Trophoblast cell (in vitro differentiated cells and primary cell): ENCODE data around the gene C1QTNF8.

Experiments used
- DNase-seq, 2 donors: peaks; one replicate each; pipeline ENCODE4 v3.0.0-alpha.2; 2016
- H2AFZ ChIP-seq: 2 replicates; pipeline ENCODE4 v1.6.1; 2013; ENCODE audit warnings: low read length, moderate library complexity, mild to moderate bottlenecking; ENCODE audit not compliant: insufficient read depth, poor library complexity
- H2AK5ac ChIP-seq: 2 replicates; pipeline ENCODE4 v1.6.1; 2013; ENCODE audit warnings: mild to moderate bottlenecking, low read length
- H2BK120ac ChIP-seq: 2 replicates; pipeline ENCODE4 v1.6.1; 2013; ENCODE audit warnings: low read length, mild to moderate bottlenecking, moderate library complexity; ENCODE audit not compliant: insufficient read depth, poor library complexity
- H2BK12ac ChIP-seq: 2 replicates; pipeline ENCODE4 v1.6.1; 2013; ENCODE audit warnings: mild to moderate bottlenecking, low read length, moderate library complexity
- H2BK5ac ChIP-seq: 2 replicates; pipeline ENCODE4 v1.6.1; 2013; ENCODE audit warnings: low read length, low read depth, moderate library complexity, mild to moderate bottlenecking; ENCODE audit not compliant: poor library complexity
- H3K14ac ChIP-seq: 2 replicates; pipeline ENCODE4 v1.6.1; 2013; ENCODE audit warnings: mild to moderate bottlenecking, low read length
- H3K18ac ChIP-seq: 2 replicates; pipeline ENCODE4 v1.6.1; 2013; ENCODE audit warnings: mild to moderate bottlenecking, low read length
- H3K23ac ChIP-seq: 2 replicates; pipeline ENCODE4 v1.6.1; 2013; ENCODE audit warnings: low read length
- H3K27ac ChIP-seq: 2 replicates; pipeline ENCODE4 v1.5.1; 2013; ENCODE audit warnings: low read depth, mild to moderate bottlenecking, inconsistent platforms, low read length, moderate library complexity
- H3K27me3 ChIP-seq: 2 replicates; pipeline ENCODE4 v1.6.1; 2013; ENCODE audit warnings: inconsistent platforms, mild to moderate bottlenecking, low read length, moderate library complexity; ENCODE audit not compliant: insufficient read depth
- H3K36me3 ChIP-seq, 2 experiments: 1 replicate in 1 of 2; 2 replicates in 1 of 2; pipeline ENCODE4 v1.6.1; 2013; ENCODE audit warnings: low read length in 2 of 2, mild to moderate bottlenecking in 2 of 2, moderate library complexity in 1 of 2; ENCODE audit not compliant: insufficient read depth in 2 of 2, control insufficient read depth in 1 of 2
- H3K4ac ChIP-seq: 2 replicates; pipeline ENCODE4 v1.6.1; 2013; ENCODE audit warnings: low read depth, mild to moderate bottlenecking, low read length, moderate library complexity
- H3K4me1 ChIP-seq, 2 experiments: 1 replicate in 1 of 2; 2 replicates in 1 of 2; pipeline ENCODE4 v1.6.1; 2013; ENCODE audit warnings: low read length in 2 of 2, mild to moderate bottlenecking in 2 of 2, moderate library complexity in 1 of 2; ENCODE audit not compliant: insufficient read depth in 2 of 2, control insufficient read depth in 1 of 2
- H3K4me2 ChIP-seq: 2 replicates; pipeline ENCODE4 v1.6.1; 2013; ENCODE audit warnings: inconsistent platforms, mild to moderate bottlenecking, low read length, moderate library complexity
- H3K4me3 ChIP-seq: 2 replicates; pipeline ENCODE4 v1.5.1; 2013; ENCODE audit warnings: mild to moderate bottlenecking, low read depth, low read length, inconsistent platforms
- H3K79me1 ChIP-seq: one replicate; pipeline ENCODE4 v1.6.1; 2013; ENCODE audit warnings: low read length
- H3K79me2 ChIP-seq: 2 replicates; pipeline ENCODE4 v1.6.1; 2013; ENCODE audit warnings: low read length, mild to moderate bottlenecking; ENCODE audit not compliant: control insufficient read depth, insufficient read depth, poor library complexity
- H3K9ac ChIP-seq: 2 replicates; pipeline ENCODE4 v1.6.1; 2013; ENCODE audit warnings: mild to moderate bottlenecking, low read length
- H3K9me3 ChIP-seq: 2 replicates; pipeline ENCODE4 v1.6.1; 2013; ENCODE audit warnings: low read depth, mild to moderate bottlenecking, control low read depth, inconsistent platforms, low read length; ENCODE audit not compliant: insufficient read depth
- H4K12ac ChIP-seq: 2 replicates; pipeline ENCODE4 v1.6.1; 2013; ENCODE audit warnings: low read depth, mild to moderate bottlenecking, low read length, moderate library complexity
- H4K8ac ChIP-seq: 2 replicates; pipeline ENCODE4 v1.6.1; 2013; ENCODE audit warnings: low read depth, mild to moderate bottlenecking, low read length, moderate library complexity
- H4K91ac ChIP-seq: one replicate; pipeline ENCODE4 v1.6.1; 2013; ENCODE audit warnings: low read depth, mild to moderate bottlenecking, low read length, moderate library complexity
- WGBS: extraction: QIAGEN DNeasy Blood & Tissue Kit; methylation state at CpG from one replicate; pipeline ENCODE4 v1.1.7; 2013; ENCODE audit warnings: missing lambda C conversion rate; ENCODE audit not compliant: insufficient read length, insufficient coverage; ENCODE audit errors: extremely low coverage; 5-methylcytosine and 5-hydroxymethylcytosine counted together

The C1QTNF8 gene

GRCh38 chr16:1124291-1124690, 28.2 kb upstream of the C1QTNF8 start:
- Histone ChIP-seq H3K4ac (no peak overlapping the region), H3K4me2 (no peak overlapping the region), H3K9me3 (no peaks in the 10 kb centered on the region), H2AFZ (no peak overlapping the region), H2AK5ac (no peak overlapping the region), H2BK120ac (no peak overlapping the region), H3K79me2 (no peaks in the 10 kb centered on the region), H3K14ac (no peak overlapping the region), H3K27ac (no peak overlapping the region), H4K8ac (no peak overlapping the region), H3K4me1 (no peaks in the 10 kb centered on the region), H3K9ac (no peak overlapping the region), H2BK5ac (no peak overlapping the region), H4K91ac (no peak overlapping the region), H3K18ac (no peak overlapping the region), H4K12ac (no peak overlapping the region), H3K79me1 (no peaks in the 10 kb centered on the region), H2BK12ac (no peak overlapping the region), H3K23ac (no peak overlapping the region), H3K36me3 (no peaks in the 10 kb centered on the region), H3K27me3 (no peaks in the 10 kb centered on the region), H3K4me3 (no peak overlapping the region)
- WGBS = no CpG with 5 or more reads among the region's 18 CpGs
- DNase-seq = no peak

- Histone ChIP-seq H3K9me3 (no peaks in the 10 kb centered on the region), H3K18ac (no peak overlapping the region), H3K4me2 (no peak overlapping the region), H3K23ac (no peak overlapping the region), H3K14ac (no peak overlapping the region), H2AFZ (no peak overlapping the region), H3K36me3 (no peaks in the 10 kb centered on the region), H3K4me1 (no peaks in the 10 kb centered on the region), H3K4ac (no peak overlapping the region), H3K27ac (no peak overlapping the region), H2BK12ac (no peak overlapping the region), H4K91ac (no peak overlapping the region), H4K12ac (no peak overlapping the region), H3K79me1 (no peaks in the 10 kb centered on the region), H3K27me3 (no peaks in the 10 kb centered on the region), H2BK120ac (no peak overlapping the region), H4K8ac (no peak overlapping the region), H3K4me3 (no peak overlapping the region), H2BK5ac (no peak overlapping the region), H3K9ac (no peak overlapping the region), H2AK5ac (no peak overlapping the region), H3K79me2 (no peaks in the 10 kb centered on the region)
- no peak for DNase-seq
- WGBS = no CpG with 5 or more reads among the region's 21 CpGs
These were observed 27.6 kb upstream of the C1QTNF8 start for GRCh38 chr16:1123525-1124230.

GRCh38 chr16:1122398-1122765, 26.3 kb upstream of the C1QTNF8 start:
- H2BK12ac ChIP-seq = no peak overlapping the region
- H3K4me1 ChIP-seq = no peaks in the 10 kb centered on the region
- no peaks in the 10 kb centered on the region for H3K79me2 ChIP-seq
- H4K8ac ChIP-seq = no peak overlapping the region
- H3K9me3 ChIP-seq = no peaks in the 10 kb centered on the region
- H2AFZ ChIP-seq = no peak overlapping the region
- H2BK120ac ChIP-seq = no peak overlapping the region
- no peak overlapping the region for H4K91ac ChIP-seq
- H4K12ac ChIP-seq = no peak overlapping the region
- no peak overlapping the region for H3K9ac ChIP-seq
- no peak overlapping the region for H3K27ac ChIP-seq
- no peak overlapping the region for H3K23ac ChIP-seq
- H3K79me1 ChIP-seq = no peaks in the 10 kb centered on the region
- H3K4ac ChIP-seq = no peak overlapping the region
- no CpG with 5 or more reads among the region's 14 CpGs for WGBS
- no peak overlapping the region for H3K4me3 ChIP-seq
- H3K18ac ChIP-seq = no peak overlapping the region
- no peak overlapping the region for H2AK5ac ChIP-seq
- no peaks in the 10 kb centered on the region for H3K27me3 ChIP-seq
- H3K36me3 ChIP-seq = no peaks in the 10 kb centered on the region
- no peak for DNase-seq
- H3K4me2 ChIP-seq = no peak overlapping the region
- H3K14ac ChIP-seq = no peak overlapping the region
- no peak overlapping the region for H2BK5ac ChIP-seq

- no peak overlapping the region for H4K8ac ChIP-seq
- H2BK120ac ChIP-seq = no peak overlapping the region
- no peak overlapping the region for H3K27ac ChIP-seq
- H4K91ac ChIP-seq = no peak overlapping the region
- H3K4me1 ChIP-seq = no peaks in the 10 kb centered on the region
- no peaks in the 10 kb centered on the region for H3K79me1 ChIP-seq
- H2AFZ ChIP-seq = no peak overlapping the region
- H4K12ac ChIP-seq = no peak overlapping the region
- H3K18ac ChIP-seq = no peak overlapping the region
- H3K14ac ChIP-seq = no peak overlapping the region
- H3K4me3 ChIP-seq = no peak overlapping the region
- no peak overlapping the region for H3K4ac ChIP-seq
- no peaks in the 10 kb centered on the region for H3K9me3 ChIP-seq
- H2BK12ac ChIP-seq = no peak overlapping the region
- no peaks in the 10 kb centered on the region for H3K27me3 ChIP-seq
- no peak overlapping the region for H2BK5ac ChIP-seq
- no peaks in the 10 kb centered on the region for H3K36me3 ChIP-seq
- DNase-seq = no peak
- no peaks in the 10 kb centered on the region for H3K79me2 ChIP-seq
- H3K23ac ChIP-seq = no peak overlapping the region
- no peak overlapping the region for H3K9ac ChIP-seq
- WGBS = no CpG with 5 or more reads among the region's 30 CpGs
- H3K4me2 ChIP-seq = no peak overlapping the region
- no peak overlapping the region for H2AK5ac ChIP-seq
These were observed 25.8 kb upstream of the C1QTNF8 start for GRCh38 chr16:1121601-1122397.
